GM23338 (cell line): Measurements from ENCODE around the gene KIAA1614.

Experiments
- CTCF ChIP-seq, 2 experiments: fragments of 200-600 bp in 1 of 2; sonication (generic) in 1 of 2; conservative IDR thresholded peaks; 2 replicates each; pipeline versions ENCODE4 v1.5.1 to v1.6.1; 2016 to 2017; ENCODE audit warnings: antibody characterized with exemption in 2 of 2, low read depth in 2 of 2, mild to moderate bottlenecking in 2 of 2, moderate library complexity in 1 of 2
- ETS1 ChIP-seq: IDR thresholded peaks from 2 replicates; pipeline ENCODE4 v1.6.1; 2016; ENCODE audit warnings: antibody characterized with exemption
- EZH2 ChIP-seq: fragments of 200-600 bp; sonication (generic); IDR thresholded peaks from one replicate; pipeline ENCODE4 v1.8.0; 2017; ENCODE audit warnings: antibody characterized with exemption, mild to moderate bottlenecking, low read depth; ENCODE audit not compliant: unreplicated experiment
- EZH2phosphoT487 ChIP-seq: fragments of 200-600 bp; sonication (generic); IDR thresholded peaks from one replicate; pipeline ENCODE4 v1.8.1; 2018; ENCODE audit warnings: antibody characterized with exemption; ENCODE audit not compliant: unreplicated experiment
- JUNB ChIP-seq: IDR thresholded peaks from one replicate; pipeline ENCODE4 v1.6.1; 2016; ENCODE audit warnings: antibody characterized with exemption; ENCODE audit not compliant: unreplicated experiment
- POLR2AphosphoS5 ChIP-seq: IDR thresholded peaks from 2 replicates; pipeline ENCODE4 v1.6.1; 2016; ENCODE audit warnings: antibody characterized with exemption, low read depth
- REST ChIP-seq: IDR thresholded peaks from one replicate; pipeline ENCODE4 v1.6.1; 2018; ENCODE audit warnings: antibody characterized with exemption; ENCODE audit not compliant: unreplicated experiment
- STAT1 ChIP-seq: IDR thresholded peaks from one replicate; pipeline ENCODE4 v1.6.1; 2016; ENCODE audit warnings: antibody characterized with exemption; ENCODE audit not compliant: unreplicated experiment

- TF ChIP-seq REST (no peak), CTCF (conservative IDR thresholded peaks at IDR 0.05; ENCODE audit: low read depth in 2 of 2) (no peak), EZH2 (no peak), JUNB (no peak), STAT1 (no peak), POLR2AphosphoS5 (no peak), ETS1 (no peak), EZH2phosphoT487 (no peak)
These were observed 61.5 kb downstream of the KIAA1614 start for GRCh38 chr1:180974236-180974635.
